SH-SY5Y (cell line): ENCODE results near the gene FOXP1.

Source experiments
- GATA2 ChIP-seq: IDR thresholded peaks from 2 replicates; pipeline ENCODE4 v1.6.1; 2011; ENCODE audit warnings: mild to moderate bottlenecking, low read depth, low read length
- GATA3 ChIP-seq: IDR thresholded peaks from 2 replicates; pipeline ENCODE4 v1.6.1; 2011; ENCODE audit warnings: low read depth, mild to moderate bottlenecking, low read length, moderate library complexity

- TF ChIP-seq GATA2 (no peak), GATA3 (no peak)
These were observed 555.3 kb downstream of the FOXP1 start for GRCh38 chr3:71028184-71028583.
